HUES64 (cell line): ENCODE results near the gene GINS1.

ENCODE experiments used
- H3K27ac ChIP-seq: 2 replicates; pipeline ENCODE4 v1.7.0; 2013; ENCODE audit warnings: low read depth, low read length, inconsistent platforms
- H3K27me3 ChIP-seq: 2 replicates; pipeline ENCODE4 v1.6.1; 2013; ENCODE audit warnings: mild to moderate bottlenecking, low read length; ENCODE audit not compliant: insufficient read depth
- H3K36me3 ChIP-seq: 2 replicates; pipeline ENCODE4 v1.6.1; 2013; ENCODE audit warnings: mild to moderate bottlenecking, low read length; ENCODE audit not compliant: insufficient read depth
- H3K4me1 ChIP-seq: 2 replicates; pipeline ENCODE4 v1.6.1; 2013; ENCODE audit warnings: mild to moderate bottlenecking, low read length, moderate library complexity; ENCODE audit not compliant: insufficient read depth
- H3K4me3 ChIP-seq: 2 replicates; pipeline ENCODE4 v1.5.1; 2013; ENCODE audit warnings: mild to moderate bottlenecking, low read length, moderate library complexity
- H3K9ac ChIP-seq: 2 replicates; pipeline ENCODE4 v1.6.1; 2013; ENCODE audit warnings: mild to moderate bottlenecking, low read depth, low read length
- H3K9me3 ChIP-seq: 2 replicates; pipeline ENCODE4 v1.6.1; 2013; ENCODE audit warnings: low read depth, low read length; ENCODE audit not compliant: insufficient read depth
- WGBS: fragments of 150-250, 120-280 bp; methylation state at CpG from one replicate; pipeline ENCODE4 v1.1.7; 2013; ENCODE audit warnings: missing lambda C conversion rate; 5-methylcytosine and 5-hydroxymethylcytosine counted together

The GINS1 gene

GRCh38 chr20:25457886-25458680 lies 50.6 kb downstream of the GINS1 start:
- Histone ChIP-seq H3K4me3 (no peak overlapping the region), H3K9ac (no peak overlapping the region), H3K27ac (no peak overlapping the region), H3K27me3 (no peaks in the 10 kb centered on the region), H3K36me3 (peaks cover 61% of the 10 kb centered on the region), H3K9me3 (no peaks in the 10 kb centered on the region), H3K4me1 (no peaks in the 10 kb centered on the region)
- 92% methylated on average over 22 of the region's 22 CpGs for WGBS

GRCh38 chr20:25459111-25459830 lies 51.8 kb downstream of the GINS1 start:
- Histone ChIP-seq H3K9ac (no peak overlapping the region), H3K27me3 (no peaks in the 10 kb centered on the region), H3K4me3 (no peak overlapping the region), H3K27ac (no peak overlapping the region), H3K9me3 (no peaks in the 10 kb centered on the region), H3K36me3 (peaks cover 60% of the 10 kb centered on the region), H3K4me1 (no peaks in the 10 kb centered on the region)
- WGBS = 85% methylated on average over 20 of the region's 20 CpGs

GRCh38 chr20:25459916-25460535 lies 52.6 kb downstream of the GINS1 start:
- no peaks in the 10 kb centered on the region for H3K4me1 ChIP-seq
- peaks cover 60% of the 10 kb centered on the region for H3K36me3 ChIP-seq
- no peak overlapping the region for H3K27ac ChIP-seq
- H3K27me3 ChIP-seq = no peaks in the 10 kb centered on the region
- H3K4me3 ChIP-seq = no peak overlapping the region
- no peak overlapping the region for H3K9ac ChIP-seq
- H3K9me3 ChIP-seq = no peaks in the 10 kb centered on the region
- 88% methylated on average over 12 of the region's 12 CpGs for WGBS

DNA sequence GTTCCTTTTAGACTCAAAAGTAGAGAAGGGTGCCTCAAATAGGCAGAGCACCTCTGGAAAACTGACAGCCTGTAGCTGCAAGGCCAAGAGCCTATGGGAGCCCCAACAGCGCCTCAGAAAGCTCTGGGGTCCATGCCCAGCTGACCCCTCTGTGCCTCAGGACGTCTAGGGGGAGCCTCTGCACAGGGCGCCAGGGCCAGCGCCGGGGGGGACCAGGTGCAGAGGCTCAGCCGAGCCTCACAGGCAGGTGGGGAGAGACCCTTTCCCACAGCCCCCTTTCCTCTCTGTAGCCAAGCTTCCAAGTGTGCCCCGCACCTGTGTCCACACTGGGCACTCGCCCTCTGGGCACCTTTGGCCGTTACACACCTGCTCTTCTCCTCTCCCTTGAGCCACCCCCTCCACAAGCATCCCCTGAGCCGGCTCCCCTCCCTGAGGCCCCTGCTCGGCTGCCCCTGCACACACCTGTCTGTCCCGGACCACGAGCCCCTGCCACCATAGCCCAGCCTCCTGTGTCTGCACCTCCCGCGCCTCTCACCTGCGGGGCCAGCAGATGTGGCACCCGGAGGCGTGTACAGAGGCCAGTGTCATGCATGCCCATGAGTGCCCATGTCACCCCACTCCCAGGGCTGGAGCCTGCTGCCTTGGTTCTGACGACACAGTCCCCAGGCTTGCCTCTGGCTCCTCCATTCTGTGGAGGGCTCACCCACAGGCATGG lies 53.2 kb downstream of the GINS1 start:
- Histone ChIP-seq H3K4me3 (no peak overlapping the region), H3K27me3 (no peaks in the 10 kb centered on the region), H3K9me3 (no peaks in the 10 kb centered on the region), H3K9ac (no peak overlapping the region), H3K36me3 (peaks cover 61% of the 10 kb centered on the region), H3K27ac (no peak overlapping the region), H3K4me1 (no peaks in the 10 kb centered on the region)
- WGBS = 93% methylated on average over 19 of the region's 19 CpGs

DNA sequence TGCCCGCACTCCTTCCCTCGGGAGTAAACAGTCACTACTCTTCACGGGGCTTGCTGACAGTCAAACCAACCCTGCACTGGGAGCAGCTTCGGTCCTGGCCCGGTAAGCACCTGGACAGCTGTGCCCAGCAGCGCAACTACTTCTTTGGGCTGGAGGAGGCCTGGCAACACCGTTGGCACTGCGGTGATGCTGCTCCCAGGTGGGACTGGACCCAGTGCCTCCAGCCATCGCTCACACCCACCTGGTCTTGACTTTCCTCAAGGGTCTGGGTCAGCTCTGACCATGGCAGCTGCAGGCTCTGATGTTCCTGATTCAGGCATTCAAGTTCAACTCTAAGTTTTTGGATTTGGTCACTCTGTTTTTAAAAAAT lies 53.8 kb downstream of the GINS1 start:
- WGBS = 86% methylated on average over 9 of the region's 9 CpGs
- Histone ChIP-seq H3K9me3 (no peaks in the 10 kb centered on the region), H3K9ac (no peak overlapping the region), H3K27me3 (no peaks in the 10 kb centered on the region), H3K4me1 (no peaks in the 10 kb centered on the region), H3K27ac (no peak overlapping the region), H3K36me3 (peaks cover 66% of the 10 kb centered on the region), H3K4me3 (no peak overlapping the region)

DNA sequence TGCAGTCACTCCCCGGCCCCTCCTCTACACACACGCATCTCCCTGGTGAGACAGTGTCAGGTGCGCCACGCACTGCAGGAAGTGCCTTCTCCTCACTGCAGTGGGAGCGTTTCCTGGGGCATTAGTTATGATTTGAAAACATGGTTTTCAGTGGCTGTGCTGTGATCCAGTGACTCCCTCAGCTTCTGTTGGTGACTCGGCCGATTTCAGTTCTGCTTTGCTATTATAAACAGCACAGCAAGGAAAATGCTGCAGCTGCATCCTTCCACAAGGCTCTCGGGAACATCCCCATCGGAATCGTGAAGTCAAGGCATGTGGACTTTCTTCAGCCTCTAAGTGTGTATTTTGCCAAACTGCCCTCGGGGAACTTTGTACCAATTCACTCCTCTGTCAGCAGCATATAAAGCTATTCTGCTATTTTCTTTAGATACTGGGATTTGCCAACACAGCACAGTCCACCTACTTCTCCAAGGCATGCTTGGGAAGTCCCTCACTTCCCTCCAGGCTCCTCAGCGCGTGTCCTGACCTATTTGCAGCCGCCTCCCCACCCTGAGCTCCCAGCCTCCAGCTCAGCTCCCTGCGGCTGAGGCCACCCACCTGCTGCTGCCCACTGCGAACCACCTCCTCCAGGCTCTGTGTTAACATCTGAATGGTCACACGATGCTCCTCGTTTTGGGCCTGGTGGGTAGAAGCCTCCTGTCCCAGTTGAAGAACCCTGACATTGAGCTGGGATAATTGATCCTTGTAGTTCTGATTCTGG lies 54.5 kb downstream of the GINS1 start:
- H3K4me3 ChIP-seq = no peak overlapping the region
- H3K9ac ChIP-seq = no peak overlapping the region
- H3K27me3 ChIP-seq = no peaks in the 10 kb centered on the region
- H3K27ac ChIP-seq = no peak overlapping the region
- no peaks in the 10 kb centered on the region for H3K9me3 ChIP-seq
- WGBS = 89% methylated on average over 18 of the region's 18 CpGs
- peaks cover 72% of the 10 kb centered on the region for H3K36me3 ChIP-seq
- H3K4me1 ChIP-seq = no peaks in the 10 kb centered on the region

DNA sequence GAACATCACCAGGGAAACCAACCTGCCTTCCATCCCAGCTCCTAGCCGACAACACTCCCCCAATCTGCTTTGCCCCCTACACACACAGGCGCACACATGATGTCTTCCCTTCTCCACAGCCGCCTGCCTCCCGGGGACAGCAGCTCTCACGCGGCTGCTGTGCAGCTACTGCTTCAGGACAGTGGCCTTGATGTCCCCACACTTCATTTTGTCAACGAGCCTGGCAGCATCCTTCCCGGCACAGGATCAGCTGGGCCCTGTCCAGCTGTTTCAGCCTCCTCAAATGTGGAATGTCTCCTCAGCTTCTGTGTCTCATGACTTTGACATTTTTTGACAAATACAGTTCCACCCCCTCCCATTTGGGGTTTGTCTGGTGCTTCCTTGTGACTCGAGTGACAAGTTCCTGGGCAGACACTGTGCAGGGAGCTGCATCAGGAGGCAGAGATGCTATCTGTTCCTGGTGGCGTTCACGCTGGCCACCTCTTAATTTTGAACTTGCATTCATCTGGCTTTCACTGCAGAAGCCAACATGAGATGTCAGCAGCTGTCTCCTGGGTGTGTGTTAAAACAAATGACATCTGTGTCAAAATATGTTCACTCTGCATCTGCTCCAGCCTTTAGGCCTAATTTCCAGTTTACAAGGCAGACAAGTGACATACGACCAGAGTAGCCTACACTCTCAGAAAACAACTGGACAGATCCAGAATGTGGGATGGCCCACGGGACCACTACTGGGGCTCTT lies 57.2 kb downstream of the GINS1 start:
- WGBS = 95% methylated on average over 13 of the region's 13 CpGs
- Histone ChIP-seq H3K9ac (no peak overlapping the region), H3K4me1 (no peaks in the 10 kb centered on the region), H3K36me3 (peaks cover 65% of the 10 kb centered on the region), H3K4me3 (no peak overlapping the region), H3K27me3 (no peaks in the 10 kb centered on the region), H3K9me3 (no peaks in the 10 kb centered on the region), H3K27ac (no peak overlapping the region)

DNA sequence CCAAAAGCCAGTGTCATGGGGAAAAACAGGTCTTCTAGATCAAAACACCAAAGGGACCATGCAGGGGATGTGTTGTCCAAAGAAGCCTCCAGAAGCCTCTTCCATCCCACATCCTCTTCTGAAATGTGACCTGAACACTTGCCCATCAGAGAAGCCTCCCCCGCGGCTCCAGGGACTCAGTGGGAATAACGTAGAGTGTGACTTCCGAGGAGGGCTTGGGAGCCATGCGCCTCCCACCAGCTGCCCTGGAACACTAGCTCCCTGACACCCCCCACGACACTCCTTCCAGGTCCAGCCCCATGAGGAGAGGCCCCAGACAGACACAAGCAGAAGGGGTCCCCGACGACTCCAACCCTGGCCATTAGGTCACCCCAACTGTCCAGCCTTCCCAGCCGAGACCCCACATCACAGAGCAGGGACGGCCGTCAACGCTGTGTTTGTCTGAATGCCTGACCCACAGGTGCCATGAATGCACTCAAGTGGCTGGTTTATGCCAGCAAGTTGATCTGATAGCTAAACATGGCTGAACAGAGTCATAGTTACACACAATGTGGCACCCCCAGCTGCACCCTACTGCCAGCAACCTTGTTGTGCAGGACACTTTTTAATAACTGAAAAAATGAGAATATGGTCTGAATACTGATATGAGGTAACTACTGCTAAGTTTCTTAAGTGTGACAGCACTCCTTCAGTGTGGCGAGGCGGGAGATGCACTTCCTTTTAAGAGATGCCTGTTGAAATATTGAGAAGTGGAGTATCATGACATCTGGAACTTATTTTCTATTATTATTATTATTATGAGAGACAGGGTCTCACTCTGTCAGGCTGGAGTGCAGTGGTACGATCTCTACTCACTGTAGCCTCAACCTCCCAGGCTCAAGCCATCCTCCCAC lies 58.0 kb downstream of the GINS1 start:
- WGBS = 91% methylated on average over 15 of the region's 15 CpGs
- no peak overlapping the region for H3K9ac ChIP-seq
- H3K27ac ChIP-seq = no peak overlapping the region
- no peaks in the 10 kb centered on the region for H3K27me3 ChIP-seq
- no peaks in the 10 kb centered on the region for H3K4me1 ChIP-seq
- H3K36me3 ChIP-seq = peaks cover 69% of the 10 kb centered on the region
- no peak overlapping the region for H3K4me3 ChIP-seq
- H3K9me3 ChIP-seq = no peaks in the 10 kb centered on the region

DNA sequence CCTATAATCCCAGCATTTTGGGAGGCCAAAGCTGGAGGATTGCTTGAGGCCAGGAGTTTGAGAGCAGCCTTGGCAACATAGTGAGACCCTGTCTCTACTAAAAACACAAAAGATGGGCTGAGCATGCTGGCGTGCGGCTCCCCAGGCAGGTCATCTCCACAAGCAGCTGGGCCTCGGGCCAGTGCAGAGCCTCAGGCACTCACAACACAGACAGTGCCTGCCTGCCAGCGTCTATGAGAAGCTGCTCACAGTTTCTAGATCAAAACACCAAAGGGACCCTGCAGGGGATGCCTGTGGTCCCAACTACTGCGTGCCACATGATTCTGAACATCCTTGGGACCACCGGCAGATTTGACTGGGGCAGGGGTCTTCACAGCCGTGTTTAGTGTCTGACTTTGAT lies 59.4 kb downstream of the GINS1 start:
- peaks cover 73% of the 10 kb centered on the region for H3K36me3 ChIP-seq

More for the DNA sequence above, 59.4 kb downstream of the GINS1 start:
- WGBS = 96% methylated on average over 7 of the region's 7 CpGs
- H3K9ac ChIP-seq = no peak overlapping the region
- H3K9me3 ChIP-seq = no peaks in the 10 kb centered on the region
- no peak overlapping the region for H3K4me3 ChIP-seq
- no peaks in the 10 kb centered on the region for H3K4me1 ChIP-seq
- H3K27me3 ChIP-seq = no peaks in the 10 kb centered on the region
- H3K27ac ChIP-seq = no peak overlapping the region
